Neural progenitor cell (in vitro differentiated cells): Measurements from ENCODE around the gene ALK.

Source experiments
- CTCF ChIP-seq: fragments of 200-600 bp; sonication (generic); IDR thresholded peaks from 2 replicates; pipeline ENCODE4 v1.5.1; 2017; ENCODE audit warnings: antibody characterized with exemption, mild to moderate bottlenecking
- EZH2 ChIP-seq: fragments of 200-600 bp; sonication (generic); IDR thresholded peaks from 2 replicates; pipeline ENCODE4 v1.6.1; 2017; ENCODE audit warnings: antibody characterized with exemption, mild to moderate bottlenecking, moderate library complexity

GRCh38 chr2:29143657-29144056, 777.7 kb downstream of the ALK start:
- no peak for TF ChIP-seq EZH2
- no peak for TF ChIP-seq CTCF
